Measurements from ENCODE around the gene ACSL1.
A peak's percentile ranks its signal among the peaks of the same experiment; 100 is the strongest.
"Not testable (repeated sequence)": the region's sequence is repeated elsewhere in the genome, so short reads cannot be mapped to it uniquely, and the experiment has no call there.

The ACSL1 gene

DNA sequence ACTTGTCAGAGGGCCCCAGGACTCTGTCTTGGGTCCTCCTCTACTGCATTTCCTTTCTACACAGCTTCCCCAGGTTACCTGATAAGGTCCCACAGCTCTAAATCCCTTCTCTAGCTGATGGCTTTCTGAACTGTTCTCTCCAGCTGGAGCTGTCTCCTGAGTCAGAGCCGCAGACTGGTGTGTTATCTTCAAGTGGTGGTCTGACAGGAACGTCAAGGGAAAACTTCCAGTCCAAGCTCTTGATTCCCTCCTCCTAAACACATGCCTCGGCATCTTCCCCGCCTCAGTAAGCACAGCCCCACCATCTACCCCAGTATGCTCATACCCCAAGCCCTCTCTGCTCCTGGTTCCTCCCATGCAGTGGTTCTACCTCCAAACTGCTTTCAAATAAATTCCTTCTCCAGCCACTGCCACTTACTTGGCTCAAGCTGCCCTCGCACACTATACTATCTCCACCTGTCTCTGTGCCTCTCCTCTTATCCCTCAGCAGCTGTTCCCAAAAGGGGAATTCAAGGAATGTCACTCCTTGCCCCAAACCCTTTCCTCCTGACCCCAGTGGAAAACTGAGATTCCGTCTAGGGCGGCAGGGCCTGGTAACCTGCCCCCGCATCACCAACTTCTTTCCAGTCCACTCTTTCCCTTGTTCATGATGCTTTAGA lies 74.7 kb downstream of the ACSL1 start:
- DNase-seq = no peak

GRCh38 chr4:184748251-184748652 lies 77.5 kb downstream of the ACSL1 start:
- no peak for DNase-seq

DNA sequence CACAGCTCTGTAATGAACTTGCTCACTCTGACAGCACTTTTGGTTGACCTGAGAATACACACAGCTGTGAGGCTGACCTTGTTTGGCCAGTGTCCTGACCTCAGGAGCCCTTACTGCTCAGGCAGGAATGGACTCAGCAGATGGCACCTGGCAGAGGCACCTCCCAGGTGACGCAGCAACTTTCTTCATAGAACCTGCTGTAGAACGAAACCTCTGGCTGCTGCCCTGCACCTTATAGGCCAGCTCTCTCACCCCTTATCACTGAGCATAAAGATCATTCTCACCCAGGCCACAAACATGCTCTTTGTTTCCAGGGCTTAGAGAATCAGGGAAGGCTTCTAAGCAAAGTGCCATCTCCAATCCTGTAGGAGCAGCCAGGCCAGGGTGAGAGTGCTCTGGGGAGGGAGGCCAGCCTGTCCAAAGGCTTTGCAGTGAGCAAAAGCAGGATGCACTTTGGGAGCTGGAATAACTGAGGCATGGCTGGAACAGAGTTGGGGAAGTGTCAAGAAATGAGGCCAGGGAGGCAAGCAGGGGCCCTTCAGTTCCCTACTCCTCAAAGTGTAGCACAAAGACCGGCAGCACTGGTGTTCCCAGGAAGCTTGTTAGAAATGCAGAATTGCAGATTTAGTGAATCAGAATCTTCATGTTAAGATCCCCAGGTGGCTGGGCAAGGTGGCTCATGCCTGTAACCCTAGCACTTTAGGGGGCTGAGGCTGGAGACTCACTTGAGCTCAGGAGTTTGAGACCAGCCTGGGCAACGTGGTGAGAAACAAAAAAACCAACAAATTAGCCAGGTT lies 78.5 kb downstream of the ACSL1 start:
- DNase-seq = no peak

DNA sequence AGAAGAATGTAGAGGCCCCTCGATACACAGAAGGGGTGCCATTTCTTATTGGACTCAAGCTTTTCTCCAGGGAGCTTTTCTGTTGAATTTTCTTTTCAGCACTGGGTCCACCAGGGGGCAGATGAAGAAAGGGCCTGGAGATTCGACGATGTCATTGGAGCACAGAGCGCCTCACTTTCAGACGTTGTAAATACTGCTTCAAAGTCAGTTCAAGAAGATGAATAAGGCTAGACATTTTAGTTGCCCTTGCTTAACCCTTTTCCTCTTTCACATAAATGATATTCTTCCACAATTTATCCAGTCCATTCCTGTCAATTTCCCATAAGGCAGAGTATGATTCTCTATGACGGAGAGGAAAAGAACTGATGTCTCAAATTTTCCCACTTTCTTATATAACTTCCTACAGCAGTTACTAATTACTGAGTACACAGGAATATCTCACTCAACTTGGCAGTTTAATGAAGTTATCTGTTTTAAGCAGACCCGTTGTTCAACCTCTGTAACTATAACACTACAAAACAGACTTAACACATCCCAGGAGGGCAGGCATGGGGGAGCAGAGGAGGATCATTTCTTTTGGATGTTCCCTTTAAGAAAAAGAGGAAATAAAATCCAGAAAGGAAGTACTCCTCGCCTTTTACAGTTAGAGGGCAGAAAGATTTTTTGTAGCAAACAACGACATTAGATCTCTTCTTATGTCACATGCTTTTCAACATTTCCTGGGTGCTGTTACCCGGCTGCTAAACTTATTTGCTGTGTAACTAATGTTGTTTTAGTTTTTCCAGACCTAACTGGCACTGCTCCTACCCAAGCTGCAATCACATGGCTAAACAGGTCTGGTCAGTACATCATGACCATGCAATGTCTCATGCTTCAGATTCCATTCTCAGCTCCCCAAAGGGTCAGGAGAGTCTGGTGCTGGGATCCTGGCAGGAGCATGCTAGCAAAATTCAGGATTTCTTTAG lies 79.7 kb downstream of the ACSL1 start:
- peak; percentile 68 for DNase-seq

- DNase-seq = no peak
These were observed 81.5 kb downstream of the ACSL1 start for GRCh38 chr4:184744236-184744635.

DNA sequence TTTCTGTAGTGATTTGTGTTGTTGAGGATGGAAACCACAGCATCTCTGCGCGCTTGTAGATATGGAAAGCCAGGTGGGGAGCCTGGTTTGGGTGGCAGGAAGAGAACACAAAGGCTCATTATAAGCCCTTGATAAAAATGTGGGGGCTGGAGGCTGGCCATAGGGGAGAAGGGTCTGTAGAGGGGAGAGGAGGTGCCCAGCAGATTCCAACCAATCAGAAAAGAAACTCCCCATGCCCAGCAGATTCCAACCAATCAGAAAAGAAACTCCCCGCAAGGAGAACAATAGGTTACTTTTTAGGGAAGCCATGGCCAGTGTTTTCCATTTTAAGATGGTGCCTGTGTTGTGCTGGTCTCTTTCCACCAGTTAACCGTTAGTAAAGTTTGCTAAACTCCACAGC lies 82.1 kb downstream of the ACSL1 start:
- DNase-seq = no peak

GRCh38 chr4:184741651-184742050 lies 84.1 kb downstream of the ACSL1 start:
- not testable (repeated sequence) for DNase-seq

GRCh38 chr4:184740980-184741391 lies 84.8 kb downstream of the ACSL1 start:
- no peak for DNase-seq

DNA sequence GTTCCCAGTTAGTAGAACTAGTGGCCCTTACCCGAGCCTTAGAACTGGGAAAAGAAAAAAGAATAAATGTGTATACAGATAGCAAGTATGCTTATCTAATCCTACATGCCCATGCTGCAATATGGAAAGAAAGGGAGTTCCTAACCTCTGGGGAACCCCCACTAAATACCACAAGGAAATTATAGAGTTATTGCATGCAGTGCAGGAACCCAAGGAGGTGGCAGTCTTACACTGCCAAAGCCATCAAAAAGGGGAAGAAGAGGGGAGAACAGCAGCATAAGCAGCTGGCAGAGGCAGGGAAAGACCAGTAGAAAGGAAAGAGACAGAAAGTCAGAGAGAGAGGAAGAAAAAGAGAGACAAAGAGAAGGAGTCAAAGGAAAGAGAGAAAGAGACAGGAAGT lies 86.2 kb downstream of the ACSL1 start:
- not testable (repeated sequence) for DNase-seq

DNA sequence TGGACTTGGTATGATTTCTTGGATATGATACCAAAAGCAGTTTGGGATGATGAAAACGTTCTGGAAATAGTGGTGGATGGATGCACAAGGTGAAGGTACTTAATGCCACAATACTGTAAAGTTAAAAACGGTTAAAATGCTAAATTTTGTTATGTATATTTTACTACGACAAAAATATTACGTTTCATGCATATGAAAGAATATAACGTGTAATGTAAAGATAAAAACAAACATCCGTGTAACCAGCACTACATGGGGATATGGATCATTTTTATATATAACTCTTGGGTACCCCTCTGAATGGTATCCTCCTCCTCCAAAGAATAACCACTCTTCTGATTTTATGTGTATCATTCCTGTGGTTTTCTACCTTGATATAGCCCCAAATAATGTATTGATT lies 91.0 kb downstream of the ACSL1 start:
- no peak for DNase-seq

GRCh38 chr4:184733654-184734524 lies 91.9 kb downstream of the ACSL1 start, which contains the start of gene CENPU:
Gene CENPU, minus strand, starts transcription at chr4:184734096. Its CDS starts 34 bp downstream, at chr4:184734062.
- peak; percentile 97 for DNase-seq

DNA sequence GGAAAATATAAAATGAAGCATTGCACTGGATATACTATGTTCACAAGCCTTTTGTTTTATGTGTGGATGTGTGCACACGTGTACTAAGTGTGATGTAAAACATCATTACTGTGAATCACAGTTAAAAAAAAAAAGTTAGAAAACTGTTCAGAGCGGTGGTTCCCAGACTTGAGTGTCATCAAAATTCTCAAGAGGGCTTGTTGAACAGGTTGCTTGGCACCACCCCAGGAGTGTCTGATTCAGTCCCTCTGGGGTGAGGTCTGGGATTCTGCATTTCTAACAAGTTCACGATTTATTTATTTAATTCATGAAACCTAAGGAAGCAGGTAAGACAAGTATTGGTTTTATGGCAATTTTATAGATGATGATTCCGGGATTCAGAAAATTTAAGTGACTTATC lies 93.6 kb downstream of the ACSL1 start:
- DNase-seq = no peak

- DNase-seq = no peak
These were observed 94.7 kb downstream of the ACSL1 start for GRCh38 chr4:184731056-184731455.

DNA sequence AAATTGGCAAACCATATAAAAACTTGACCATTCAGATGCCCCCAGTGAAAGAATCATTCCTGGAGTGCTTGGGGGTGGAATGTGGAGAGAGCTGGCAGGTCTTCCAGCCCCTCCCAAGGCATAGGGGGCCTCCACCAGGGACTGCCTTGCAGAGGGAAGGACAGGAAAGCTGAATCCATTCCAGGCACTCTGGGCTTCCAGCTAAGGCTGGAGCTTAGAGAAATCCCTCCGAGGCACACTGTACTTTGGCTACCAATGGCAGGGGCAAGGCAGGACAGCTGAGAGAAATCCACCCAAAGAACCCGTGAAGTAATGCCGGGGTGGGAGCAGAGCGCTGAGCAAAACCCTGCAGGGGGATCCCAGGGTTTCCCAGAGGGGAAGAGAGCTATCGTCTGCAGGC lies 95.8 kb downstream of the ACSL1 start:
- no peak for DNase-seq

GRCh38 chr4:184728858-184729257 lies 96.9 kb downstream of the ACSL1 start:
- no peak for DNase-seq

- DNase-seq = no peak
These were observed 98.3 kb downstream of the ACSL1 start for GRCh38 chr4:184727430-184727829.

DNA sequence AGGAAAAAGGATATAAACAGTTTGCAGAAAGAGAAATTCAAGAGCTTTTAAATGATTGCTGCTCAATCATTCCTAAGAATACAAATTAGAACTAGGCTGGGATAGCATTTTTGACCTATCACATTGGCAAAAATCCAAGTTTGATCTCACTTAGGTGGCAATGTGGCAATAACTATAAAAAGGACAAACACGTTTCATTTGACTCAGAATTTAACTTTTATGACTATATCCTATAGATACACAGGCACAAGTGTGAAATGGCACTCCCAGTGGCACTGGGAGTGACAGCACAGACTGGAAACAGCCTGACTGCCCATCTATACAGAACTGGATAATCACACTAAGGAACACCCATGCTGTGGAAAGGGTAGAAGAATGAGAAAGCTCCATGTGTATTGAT lies 103.0 kb downstream of the ACSL1 start:
- no peak for DNase-seq

DNA sequence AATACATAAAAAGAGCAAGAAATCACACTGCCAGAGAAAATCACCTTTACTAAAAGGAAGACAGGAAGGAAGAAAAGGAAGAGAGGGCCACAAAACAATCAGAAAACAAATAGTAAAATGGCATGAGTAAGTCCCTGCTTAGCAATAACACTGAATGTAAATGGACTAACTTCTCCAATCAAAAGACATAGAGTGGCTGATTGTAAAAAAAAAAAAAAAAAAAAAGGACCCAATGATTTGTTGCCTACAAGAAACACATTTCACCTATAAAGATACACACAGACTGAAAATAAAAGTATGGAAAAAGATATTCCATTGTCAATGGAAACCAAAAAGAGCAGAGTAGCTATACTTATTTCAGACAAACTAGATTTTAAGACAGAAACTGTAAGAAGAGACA lies 104.5 kb downstream of the ACSL1 start:
- no peak for DNase-seq

- DNase-seq = no peak
These were observed 106.4 kb downstream of the ACSL1 start for GRCh38 chr4:184719407-184719806.

DNA sequence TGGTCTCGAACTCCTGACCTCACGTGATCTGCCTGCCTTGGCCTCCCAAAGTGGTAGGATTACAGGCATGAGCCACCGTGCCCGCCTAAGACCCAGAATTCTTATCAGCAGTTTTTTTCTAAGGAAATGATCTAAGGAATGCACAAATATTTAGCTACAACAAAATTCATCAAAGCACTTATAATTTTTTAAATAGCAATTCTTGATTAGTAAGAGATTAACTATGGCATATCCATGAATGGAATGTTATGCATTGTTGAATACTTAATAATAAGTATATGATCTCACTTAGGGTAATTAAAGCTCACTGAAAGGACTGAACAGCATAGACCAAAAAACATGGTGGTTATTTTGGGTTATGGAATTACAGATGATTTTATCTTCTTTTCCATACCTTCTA lies 110.2 kb downstream of the ACSL1 start:
- DNase-seq = no peak

DNA sequence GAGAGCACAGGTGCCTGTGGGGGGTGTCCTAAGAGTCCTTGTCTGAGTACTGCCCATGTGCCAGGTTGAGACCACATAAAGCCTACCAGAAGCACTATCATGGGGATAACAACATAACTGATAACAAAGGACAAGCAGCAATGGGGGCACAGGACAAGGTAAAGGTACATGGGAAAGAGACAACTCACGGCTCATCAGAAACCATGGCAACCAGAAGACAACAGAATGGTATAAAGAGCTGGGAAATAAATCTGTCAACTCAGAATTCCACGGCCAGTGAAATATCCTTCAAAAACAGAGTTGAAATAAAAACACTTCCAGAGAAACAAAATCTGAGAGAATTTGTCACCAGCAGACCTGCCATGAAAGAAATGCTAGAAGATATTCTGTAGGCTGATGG lies 111.9 kb downstream of the ACSL1 start:
- DNase-seq = no peak

DNA sequence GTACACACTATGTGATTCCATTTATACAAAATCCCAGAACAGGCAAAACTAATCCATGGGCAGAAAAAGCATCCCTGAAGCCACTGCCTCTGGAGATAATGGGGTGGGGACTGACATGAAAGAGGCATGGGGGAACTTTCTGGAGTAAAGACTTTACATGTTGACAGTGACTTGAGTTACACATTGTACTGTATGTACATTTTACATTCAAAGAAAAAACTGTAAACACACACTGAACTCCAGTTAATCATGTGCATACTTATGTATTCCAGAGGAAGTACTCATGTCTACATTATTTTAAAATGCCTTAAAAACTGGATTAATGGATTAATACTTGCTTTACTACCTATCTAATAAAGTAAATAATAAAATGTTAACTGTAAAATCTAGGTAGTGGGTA lies 113.4 kb downstream of the ACSL1 start:
- DNase-seq = no peak
